Activated CD8-positive, alpha-beta memory T cell treated with anti-CD3 and anti-CD28 coated beads for 36 hours (primary cell): ENCODE data around the gene RUFY4. TPM values are rescaled to one million over a fixed set of nuclear protein-coding genes. Genes with fewer than 3 reads are reported as not detected.
"Not testable (repeated sequence)": the region's sequence is repeated elsewhere in the genome, so short reads cannot be mapped to it uniquely, and the experiment has no call there.

Experiments used
- CTCF ChIA-PET: fragments of 350-600 bp; sonication (Branson Sonifier 250); formaldehyde crosslinking; loops from one replicate; lab custom pipeline; 2021; ENCODE audit warnings: antibody characterized with exemption; lab: Charles Lee
- POLR2A ChIA-PET: fragments of 350-600 bp; sonication (Branson Sonifier 250); formaldehyde crosslinking; loops from one replicate; lab custom pipeline; 2021; ENCODE audit warnings: antibody characterized with exemption; lab: Charles Lee
- total RNA-seq, 2 experiments: library from RNA; stranded (reverse); gene quantifications; one replicate each; pipeline ENCODE4 v1.2.3, GENCODE V29; 2021

Gene RUFY4
- not detected for total RNA-seq

GRCh38 chr2:218068721-218069334 is at the start of gene RUFY4:
Gene RUFY4, plus strand, starts transcription at chr2:218069253. Its CDS starts 1,353 bp downstream, at chr2:218070606.
- CTCF ChIA-PET = interaction anchor here (0.8 to 1.2 kb wide), 5 partner anchors 9 to 282 kb away, joined by 3 to 5 read pairs (median 3); no protein-coding TSS in a partner anchor
- POLR2A ChIA-PET = not testable (repeated sequence)

- POLR2A ChIA-PET = no interaction called here
Measured at GRCh38 chr2:218019411-218020060, 49.5 kb upstream of the RUFY4 start.

GRCh38 chr2:218020281-218020680 is 48.8 kb upstream of the RUFY4 start:
- POLR2A ChIA-PET = no interaction called here
- CTCF ChIA-PET = no interaction called here

More at GRCh38 chr2:218019411-218020060, 49.5 kb upstream of the RUFY4 start:
- CTCF ChIA-PET = no interaction called here

GRCh38 chr2:218020966-218021535 is 48.0 kb upstream of the RUFY4 start:
- CTCF ChIA-PET = no interaction called here
- POLR2A ChIA-PET = no interaction called here

GRCh38 chr2:218021536-218022071 is 47.4 kb upstream of the RUFY4 start:
- CTCF ChIA-PET = no interaction called here
- POLR2A ChIA-PET = no interaction called here

- ChIA-PET POLR2A (no interaction called here), CTCF (interaction anchor here (0.6 kb wide), 1 partner anchor 29 kb away, joined by 3 read pairs; no protein-coding TSS in a partner anchor)
Measured at GRCh38 chr2:218022131-218022850, 46.8 kb upstream of the RUFY4 start.

GRCh38 chr2:218022851-218023530 is 46.1 kb upstream of the RUFY4 start:
- ChIA-PET POLR2A (no interaction called here), CTCF (no interaction called here)

GRCh38 chr2:218023636-218024035 is 45.4 kb upstream of the RUFY4 start:
- CTCF ChIA-PET = no interaction called here
- POLR2A ChIA-PET = no interaction called here

GRCh38 chr2:218024336-218024735 is 44.7 kb upstream of the RUFY4 start:
- POLR2A ChIA-PET = no interaction called here
- CTCF ChIA-PET = no interaction called here

GRCh38 chr2:218024871-218025270 is 44.2 kb upstream of the RUFY4 start:
- ChIA-PET POLR2A (no interaction called here), CTCF (no interaction called here)

GRCh38 chr2:218026244-218026643 is 42.8 kb upstream of the RUFY4 start:
- POLR2A ChIA-PET = no interaction called here
- CTCF ChIA-PET = no interaction called here

- POLR2A ChIA-PET = no interaction called here
- CTCF ChIA-PET = no interaction called here
Measured at GRCh38 chr2:218026676-218027425, 42.2 kb upstream of the RUFY4 start.

GRCh38 chr2:218027426-218028188 is 41.4 kb upstream of the RUFY4 start:
- POLR2A ChIA-PET = no interaction called here
- CTCF ChIA-PET = no interaction called here

- ChIA-PET CTCF (interaction anchor here (0.8 kb wide), 1 partner anchor 242 kb away, joined by 3 read pairs; no protein-coding TSS in a partner anchor), POLR2A (no interaction called here)
Measured at GRCh38 chr2:218028189-218028495, 40.9 kb upstream of the RUFY4 start.

GRCh38 chr2:218028562-218029348 is 40.3 kb upstream of the RUFY4 start:
- POLR2A ChIA-PET = no interaction called here

GRCh38 chr2:218029366-218030360 is 39.4 kb upstream of the RUFY4 start:
- ChIA-PET POLR2A (no interaction called here), CTCF (no interaction called here)

More at GRCh38 chr2:218028562-218029348, 40.3 kb upstream of the RUFY4 start:
- CTCF ChIA-PET = interaction anchor here (0.8 kb wide), 1 partner anchor 243 kb away, joined by 3 read pairs; no protein-coding TSS in a partner anchor
